Tibial nerve (tissue), 4 donors: Measurements from ENCODE around the gene NAT16. TPM values are rescaled to one million over a fixed set of nuclear protein-coding genes. Genes with fewer than 3 reads are reported as not detected.
"Not testable (repeated sequence)": the region's sequence is repeated elsewhere in the genome, so short reads cannot be mapped to it uniquely, and the experiment has no call there.

Experiments
- DNase-seq, 2 donors: peaks; one replicate each; pipeline ENCODE4 v3.0.0-alpha.2; 2019; ENCODE audit warnings: low spot score in 2 of 2
- H3K27ac ChIP-seq, 4 donors: fragments of 200-600 bp; sonication (generic) in 3 of 4; one replicate each; pipeline ENCODE4 v1.5.1; 2017 to 2019; ENCODE audit warnings: mild to moderate bottlenecking in 1 of 4
- H3K27me3 ChIP-seq, 2 donors: fragments of 200-600 bp; sonication (generic) in 1 of 2; one replicate each; pipeline versions ENCODE4 v1.5.1 to v1.6.0; 2017 to 2019
- H3K36me3 ChIP-seq, 3 donors: fragments of 200-600 bp; sonication (generic); one replicate each; pipeline ENCODE4 v1.5.1; 2018 to 2019
- H3K4me1 ChIP-seq, 4 donors: fragments of 200-600 bp; sonication (generic) in 3 of 4; one replicate each; pipeline ENCODE4 v1.5.1; 2017 to 2019
- H3K4me3 ChIP-seq, 4 donors: fragments of 200-600 bp; sonication (generic) in 3 of 4; one replicate each; pipeline ENCODE4 v1.5.1; 2017 to 2019; ENCODE audit warnings: mild to moderate bottlenecking in 1 of 4, moderate library complexity in 1 of 4
- H3K9me3 ChIP-seq, 4 donors: fragments of 200-600 bp; sonication (generic) in 3 of 4; one replicate each; pipeline ENCODE4 v1.5.1; 2017 to 2019
- EP300 ChIP-seq, 2 donors: sonication (generic); formaldehyde crosslinking; IDR thresholded peaks; one replicate each; pipeline ENCODE4 v1.6.1; 2017; ENCODE audit warnings: antibody characterized with exemption in 2 of 2, mild to moderate bottlenecking in 1 of 2
- POLR2A ChIP-seq, 2 donors: fragments of 450-650 bp; IDR thresholded peaks; one replicate each; pipeline ENCODE4 v1.6.1; 2017; ENCODE audit warnings: antibody characterized with exemption in 2 of 2, mild to moderate bottlenecking in 2 of 2, moderate library complexity in 2 of 2
- WGBS, 2 donors: methylation state at CpG; one replicate each; pipeline ENCODE4 v1.1.5; 2018; 5-methylcytosine and 5-hydroxymethylcytosine counted together
- total RNA-seq, 4 donors: library from RNA; depleted of rRNA; stranded (reverse); fragments of >200 nt; gene quantifications; one replicate each; pipeline ENCODE4 v1.1.0, GENCODE V29; 2016
- TF ChIP-seq, protein P1 (sequence below), 5 experiments: fragments of 200-600 bp in 3 of 5; fragments of 450-650 bp in 2 of 5; sonication (generic) in 3 of 5; IDR thresholded peaks; one replicate each; pipeline ENCODE4 v1.5.1; 2016 to 2019; ENCODE audit warnings: antibody characterized with exemption in 5 of 5, mild to moderate bottlenecking in 3 of 5, moderate library complexity in 2 of 5

NAT16 gene
- total RNA-seq, 4 donors from 2014 or later = not detected

DNA sequence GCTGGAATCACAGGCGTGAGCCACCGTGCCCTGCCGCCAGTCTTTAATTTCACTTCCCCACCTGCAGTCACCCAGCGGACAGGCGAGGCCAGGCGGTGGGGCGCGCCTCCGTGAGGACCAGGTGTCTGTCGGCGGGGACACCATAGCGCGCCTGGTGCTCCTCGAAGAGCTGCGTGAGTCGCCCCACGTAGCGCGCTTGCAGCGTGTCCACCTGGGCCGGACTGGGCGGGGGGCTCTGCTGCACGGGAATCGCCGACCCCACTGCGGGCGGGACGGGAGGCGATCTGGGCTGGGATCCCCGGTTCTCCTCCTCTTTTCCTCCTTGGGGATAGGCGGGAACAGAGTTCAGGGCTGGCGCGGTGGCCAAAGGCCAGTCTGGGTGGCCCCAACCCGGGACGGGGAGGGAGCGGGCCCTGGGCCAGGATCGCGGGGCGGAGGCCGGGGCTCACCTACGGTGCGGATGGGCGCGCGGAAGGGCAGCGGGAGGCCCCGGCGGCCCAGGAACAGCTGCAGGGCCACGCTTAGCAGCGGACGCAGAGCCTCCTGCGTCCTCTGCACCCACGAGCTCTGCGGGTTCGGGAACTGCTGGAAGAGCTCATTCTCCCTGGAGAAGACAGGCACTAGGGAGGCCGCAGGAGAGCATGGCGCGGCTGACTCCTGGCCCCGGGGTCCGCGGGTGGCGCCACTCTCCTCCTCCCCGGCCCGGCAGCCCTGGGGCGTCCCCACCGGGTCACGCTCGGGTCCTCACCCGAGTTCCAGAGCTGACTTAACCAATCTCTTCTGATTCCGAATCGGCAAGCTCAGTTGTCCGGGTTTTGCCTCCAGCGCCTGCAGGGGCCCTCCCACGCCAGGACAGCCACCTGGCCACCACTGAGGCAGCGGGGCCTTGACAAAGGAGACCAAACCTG is 21.9 kb upstream of the NAT16 start:
- H3K36me3 ChIP-seq = peaks cover 0 to 14% (median 0%) of the 10 kb centered on the region in 3 donors
- no peaks in the 10 kb centered on the region for H3K9me3 ChIP-seq
- H3K27ac ChIP-seq = peak overlapping the region in 1 of 4 donors; percentile 10
- DNase-seq = no peak
- H3K4me1 ChIP-seq = peaks cover 0 to 11% (median 5%) of the 10 kb centered on the region in 4 donors
- H3K4me3 ChIP-seq = peak overlapping the region in 2 of 4 donors; percentile 11 to 22
- peaks cover 2 to 55% of the 10 kb centered on the region in 2 donors for H3K27me3 ChIP-seq
- TF ChIP-seq POLR2A (IDR thresholded peaks at IDR 0.05) (no peak), EP300 (IDR thresholded peaks at IDR 0.05) (no peak)
- TF ChIP-seq, protein P1, sequence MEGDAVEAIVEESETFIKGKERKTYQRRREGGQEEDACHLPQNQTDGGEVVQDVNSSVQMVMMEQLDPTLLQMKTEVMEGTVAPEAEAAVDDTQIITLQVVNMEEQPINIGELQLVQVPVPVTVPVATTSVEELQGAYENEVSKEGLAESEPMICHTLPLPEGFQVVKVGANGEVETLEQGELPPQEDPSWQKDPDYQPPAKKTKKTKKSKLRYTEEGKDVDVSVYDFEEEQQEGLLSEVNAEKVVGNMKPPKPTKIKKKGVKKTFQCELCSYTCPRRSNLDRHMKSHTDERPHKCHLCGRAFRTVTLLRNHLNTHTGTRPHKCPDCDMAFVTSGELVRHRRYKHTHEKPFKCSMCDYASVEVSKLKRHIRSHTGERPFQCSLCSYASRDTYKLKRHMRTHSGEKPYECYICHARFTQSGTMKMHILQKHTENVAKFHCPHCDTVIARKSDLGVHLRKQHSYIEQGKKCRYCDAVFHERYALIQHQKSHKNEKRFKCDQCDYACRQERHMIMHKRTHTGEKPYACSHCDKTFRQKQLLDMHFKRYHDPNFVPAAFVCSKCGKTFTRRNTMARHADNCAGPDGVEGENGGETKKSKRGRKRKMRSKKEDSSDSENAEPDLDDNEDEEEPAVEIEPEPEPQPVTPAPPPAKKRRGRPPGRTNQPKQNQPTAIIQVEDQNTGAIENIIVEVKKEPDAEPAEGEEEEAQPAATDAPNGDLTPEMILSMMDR (IDR thresholded peaks at IDR 0.05) = no peak
- 10 to 15% methylated on average over 17 to 52 of the region's 75 CpGs for WGBS, 2 donors

DNA sequence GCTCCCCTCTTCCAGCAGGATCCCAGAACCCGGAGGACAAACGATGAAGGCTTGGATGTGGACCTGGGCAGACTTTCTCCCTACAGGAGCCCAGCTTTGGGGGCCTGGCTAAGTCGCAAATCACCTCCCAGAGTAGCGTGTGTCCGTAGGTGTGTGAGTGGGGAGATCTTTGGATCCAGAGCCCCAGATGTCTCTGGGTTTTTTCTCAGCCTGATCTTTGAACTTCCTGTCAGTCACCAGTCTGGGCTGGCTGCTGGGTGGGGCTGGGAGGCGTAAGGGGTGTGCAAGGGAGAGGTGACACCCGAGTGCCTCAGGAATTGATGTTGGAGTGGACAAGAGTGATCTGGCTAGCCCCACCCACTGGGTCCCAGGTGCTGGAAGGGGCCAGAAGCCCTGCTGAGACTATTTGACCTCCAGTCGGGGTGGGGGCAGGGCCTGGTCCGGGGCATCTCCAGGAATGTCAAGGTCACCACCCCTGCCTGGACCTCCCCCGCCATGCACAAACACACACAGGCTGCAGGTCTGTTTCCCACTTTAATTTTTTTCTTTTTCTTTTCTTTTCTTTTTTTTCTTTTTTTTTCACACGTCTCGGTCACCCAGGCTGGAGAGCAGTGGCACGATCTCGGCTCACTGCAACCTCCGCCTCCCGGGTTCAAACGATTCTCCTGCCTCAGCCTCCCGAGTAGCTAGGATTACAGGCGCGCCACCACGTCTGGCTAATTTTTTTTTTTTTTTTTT is 20.9 kb upstream of the NAT16 start, which contains the start of gene MOGAT3:
MOGAT3 (minus strand) TSS at position 175 of the 738 bp plus-strand sequence. CDS start 182 bp downstream, outside the sequence.
- H3K36me3 ChIP-seq = peaks cover 0 to 5% (median 0%) of the 10 kb centered on the region in 3 donors
- peak within 1 kb of the TSS in 1 of 4 donors; percentile 56 for H3K27ac ChIP-seq
- no peak for DNase-seq
- TF ChIP-seq, protein P1 (IDR thresholded peaks at IDR 0.05) = no peak
- no peak for TF ChIP-seq EP300 (IDR thresholded peaks at IDR 0.05)
- no peak for TF ChIP-seq POLR2A (IDR thresholded peaks at IDR 0.05)
- H3K9me3 ChIP-seq = no peaks in the 10 kb centered on the region
- WGBS, 2 donors = 27 to 45% methylated on average over 19 to 21 of the region's 21 CpGs
- H3K4me3 ChIP-seq = peak within 1 kb of the TSS in 2 of 4 donors; percentile 11 to 22
- H3K4me1 ChIP-seq = peaks cover 0 to 11% (median 5%) of the 10 kb centered on the region in 4 donors
- peaks cover 2 to 59% of the 10 kb centered on the region in 2 donors for H3K27me3 ChIP-seq

DNA sequence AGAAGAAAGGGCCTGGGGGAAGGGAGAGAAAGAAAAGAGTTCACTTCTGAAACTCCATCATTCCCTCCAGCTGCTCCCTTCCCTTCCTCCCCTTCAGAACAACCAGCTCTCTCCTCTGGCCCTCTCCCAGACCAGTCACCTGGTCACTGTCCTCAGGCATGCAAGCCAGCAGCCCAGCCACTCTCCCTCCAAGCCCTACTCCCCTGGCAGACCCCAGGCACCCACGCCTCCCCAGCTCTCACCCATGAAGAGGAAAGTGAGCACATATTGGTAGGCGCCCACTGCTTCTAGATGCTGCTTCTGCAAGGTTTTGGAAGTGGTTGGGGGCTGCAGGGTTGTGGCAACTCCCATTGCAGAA is 20.4 kb upstream of the NAT16 start:
- H3K4me1 ChIP-seq = peaks cover 0 to 11% (median 5%) of the 10 kb centered on the region in 4 donors
- H3K36me3 ChIP-seq = no peaks in the 10 kb centered on the region
- no peak for DNase-seq
- 66 to 86% methylated on average over 2 of the region's 2 CpGs for WGBS, 2 donors
- H3K27me3 ChIP-seq = peaks cover 2 to 60% of the 10 kb centered on the region in 2 donors
- peak overlapping the region in 1 of 4 donors; percentile 9 for H3K4me3 ChIP-seq
- TF ChIP-seq EP300 (IDR thresholded peaks at IDR 0.05) (no peak), POLR2A (IDR thresholded peaks at IDR 0.05) (no peak)
- TF ChIP-seq, protein P1 (IDR thresholded peaks at IDR 0.05) = no peak
- H3K27ac ChIP-seq = peak overlapping the region in 1 of 4 donors; percentile 56
- no peaks in the 10 kb centered on the region for H3K9me3 ChIP-seq

DNA sequence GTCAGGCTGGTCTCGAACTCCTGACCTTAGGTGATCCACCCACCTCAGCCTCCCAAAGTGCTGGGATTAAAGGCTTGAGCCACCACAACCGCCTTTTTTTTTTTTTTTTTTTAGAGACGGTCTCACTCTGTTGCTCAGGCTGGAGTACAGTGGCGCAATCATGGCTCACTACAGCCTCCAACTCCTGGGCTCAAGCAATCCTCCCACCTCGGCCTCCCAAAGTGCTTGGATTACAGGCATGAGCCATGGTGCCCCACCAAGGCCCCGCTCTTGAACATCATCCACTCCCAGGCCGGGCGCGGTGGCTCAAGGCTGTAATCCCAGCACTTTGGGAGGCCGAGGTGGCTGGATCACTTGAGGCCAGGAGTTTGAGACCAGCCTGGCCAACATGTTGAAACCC is 19.4 kb upstream of the NAT16 start:
- not testable (repeated sequence) for H3K27ac ChIP-seq, H3K9me3 ChIP-seq, H3K36me3 ChIP-seq, H3K4me3 ChIP-seq, DNase-seq
- 88 to 91% methylated on average over 10 of the region's 10 CpGs for WGBS, 2 donors
- H3K27me3 ChIP-seq = peaks cover 2 to 60% of the 10 kb centered on the region in 2 donors
- peaks cover 0 to 11% (median 5%) of the 10 kb centered on the region in 4 donors for H3K4me1 ChIP-seq

DNA sequence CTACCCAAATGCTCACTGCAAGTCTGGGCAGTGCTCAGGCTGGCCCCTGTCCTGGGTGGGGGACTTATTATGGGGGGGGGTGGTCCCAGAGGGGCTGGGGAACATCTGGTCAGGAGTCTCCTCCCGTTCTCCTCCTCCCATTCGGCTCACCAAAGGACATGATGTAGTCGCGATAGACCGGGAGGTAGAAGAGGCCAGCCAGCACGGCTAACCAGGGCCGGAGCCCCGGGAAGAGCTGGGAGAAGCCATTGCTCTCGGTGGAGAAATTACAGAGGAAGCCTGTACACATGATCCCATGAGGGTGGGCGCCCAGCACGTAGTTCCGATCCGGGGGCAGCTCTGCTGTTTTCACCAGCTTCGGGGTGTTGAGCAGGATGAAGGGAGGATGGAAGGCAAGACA is 18.4 kb upstream of the NAT16 start:
- H3K27me3 ChIP-seq = peaks cover 2 to 56% of the 10 kb centered on the region in 2 donors
- 69 to 70% methylated on average over 14 of the region's 14 CpGs for WGBS, 2 donors

More for the DNA sequence above, 18.4 kb upstream of the NAT16 start:
- Histone ChIP-seq H3K4me3 (no peak overlapping the region), H3K9me3 (no peaks in the 10 kb centered on the region), H3K27ac (no peak overlapping the region), H3K4me1 (peaks cover 0 to 11% (median 5%) of the 10 kb centered on the region in 4 donors), H3K36me3 (no peaks in the 10 kb centered on the region)
- TF ChIP-seq EP300 (IDR thresholded peaks at IDR 0.05) (no peak), POLR2A (IDR thresholded peaks at IDR 0.05) (no peak)
- TF ChIP-seq, protein P1 (IDR thresholded peaks at IDR 0.05) = no peak
- DNase-seq = no peak
